C4-2B (cell line): ENCODE results near the gene ANO2.
"Not testable (repeated sequence)": the region's sequence is repeated elsewhere in the genome, so short reads cannot be mapped to it uniquely, and the experiment has no call there.

Experiments
- H3K27ac ChIP-seq: fragments of 450-650 bp; 2 replicates; pipeline ENCODE4 v1.5.1; 2017
- ZFX ChIP-seq: fragments of 450-650 bp; IDR thresholded peaks from 2 replicates; pipeline ENCODE4 v1.6.1; 2017
- TF ChIP-seq, protein P1 (sequence below): fragments of 450-650 bp; conservative IDR thresholded peaks from 2 replicates; pipeline ENCODE4 v1.5.1; 2017; ENCODE audit warnings: mild to moderate bottlenecking

Gene ANO2

DNA sequence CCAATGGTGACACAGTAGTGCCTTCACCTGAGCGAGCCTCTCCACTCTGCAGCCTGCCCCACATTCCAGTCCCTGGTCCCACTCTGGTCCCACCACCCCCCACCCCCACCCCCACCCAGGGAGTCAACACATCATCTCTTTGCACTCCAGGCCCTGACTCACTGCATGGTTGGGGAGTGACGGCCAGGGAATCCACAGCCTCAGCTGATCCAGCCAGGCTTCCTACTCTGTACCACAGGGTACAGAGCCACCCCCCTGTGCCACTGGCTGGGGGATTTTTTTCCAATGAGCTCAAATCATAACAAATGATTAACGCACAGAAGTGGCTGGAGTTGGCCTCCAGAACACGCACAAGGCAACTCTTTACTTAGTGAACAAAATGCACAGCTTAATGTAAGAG, 279.4 kb downstream of the ANO2 start:
- TF ChIP-seq, protein P1, sequence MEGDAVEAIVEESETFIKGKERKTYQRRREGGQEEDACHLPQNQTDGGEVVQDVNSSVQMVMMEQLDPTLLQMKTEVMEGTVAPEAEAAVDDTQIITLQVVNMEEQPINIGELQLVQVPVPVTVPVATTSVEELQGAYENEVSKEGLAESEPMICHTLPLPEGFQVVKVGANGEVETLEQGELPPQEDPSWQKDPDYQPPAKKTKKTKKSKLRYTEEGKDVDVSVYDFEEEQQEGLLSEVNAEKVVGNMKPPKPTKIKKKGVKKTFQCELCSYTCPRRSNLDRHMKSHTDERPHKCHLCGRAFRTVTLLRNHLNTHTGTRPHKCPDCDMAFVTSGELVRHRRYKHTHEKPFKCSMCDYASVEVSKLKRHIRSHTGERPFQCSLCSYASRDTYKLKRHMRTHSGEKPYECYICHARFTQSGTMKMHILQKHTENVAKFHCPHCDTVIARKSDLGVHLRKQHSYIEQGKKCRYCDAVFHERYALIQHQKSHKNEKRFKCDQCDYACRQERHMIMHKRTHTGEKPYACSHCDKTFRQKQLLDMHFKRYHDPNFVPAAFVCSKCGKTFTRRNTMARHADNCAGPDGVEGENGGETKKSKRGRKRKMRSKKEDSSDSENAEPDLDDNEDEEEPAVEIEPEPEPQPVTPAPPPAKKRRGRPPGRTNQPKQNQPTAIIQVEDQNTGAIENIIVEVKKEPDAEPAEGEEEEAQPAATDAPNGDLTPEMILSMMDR = no peak
- no peak for TF ChIP-seq ZFX
- H3K27ac ChIP-seq = no peak overlapping the region

DNA sequence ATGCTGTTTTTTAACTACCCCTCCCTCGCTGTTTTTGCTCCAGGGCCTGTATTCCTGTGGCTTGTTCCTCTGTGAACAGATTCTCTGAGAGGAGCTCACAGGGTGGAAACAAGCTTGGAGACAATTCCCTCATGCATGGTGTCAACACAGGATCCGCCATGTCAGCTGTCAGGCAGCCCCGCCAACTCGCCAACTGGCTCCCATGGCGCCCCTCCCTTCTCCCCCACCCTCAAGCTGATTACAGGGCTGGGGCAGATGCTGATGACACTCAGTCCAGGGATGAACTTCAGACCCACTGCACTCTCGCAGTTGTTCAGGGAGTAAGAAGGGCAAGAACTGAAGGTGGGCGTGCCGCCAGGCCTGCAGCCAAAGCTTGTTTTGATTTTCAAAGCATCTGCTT, 283.2 kb downstream of the ANO2 start:
- H3K27ac ChIP-seq = no peak overlapping the region
- no peak for TF ChIP-seq ZFX
- TF ChIP-seq, protein P1 = no peak

DNA sequence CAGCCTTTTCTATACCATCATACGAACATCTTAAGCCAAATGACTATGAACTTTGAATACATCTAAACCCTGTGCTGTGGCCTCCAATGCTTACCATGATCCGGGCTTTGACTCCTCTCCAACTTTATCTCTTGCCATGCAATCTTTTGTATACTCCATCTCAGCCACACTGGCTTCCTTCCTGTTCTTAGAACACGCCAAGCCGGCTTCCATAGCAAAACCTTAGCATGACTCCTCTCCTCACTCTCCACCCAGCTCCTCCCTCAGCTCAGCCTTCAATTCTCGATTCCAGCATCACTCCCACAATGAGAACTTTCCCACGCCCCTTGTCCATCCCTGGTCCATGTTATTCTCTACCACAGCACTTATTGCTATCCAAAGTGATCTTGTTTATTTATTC, 284.8 kb downstream of the ANO2 start:
- no peak overlapping the region for H3K27ac ChIP-seq
- TF ChIP-seq ZFX = no peak
- TF ChIP-seq, protein P1 = no peak

DNA sequence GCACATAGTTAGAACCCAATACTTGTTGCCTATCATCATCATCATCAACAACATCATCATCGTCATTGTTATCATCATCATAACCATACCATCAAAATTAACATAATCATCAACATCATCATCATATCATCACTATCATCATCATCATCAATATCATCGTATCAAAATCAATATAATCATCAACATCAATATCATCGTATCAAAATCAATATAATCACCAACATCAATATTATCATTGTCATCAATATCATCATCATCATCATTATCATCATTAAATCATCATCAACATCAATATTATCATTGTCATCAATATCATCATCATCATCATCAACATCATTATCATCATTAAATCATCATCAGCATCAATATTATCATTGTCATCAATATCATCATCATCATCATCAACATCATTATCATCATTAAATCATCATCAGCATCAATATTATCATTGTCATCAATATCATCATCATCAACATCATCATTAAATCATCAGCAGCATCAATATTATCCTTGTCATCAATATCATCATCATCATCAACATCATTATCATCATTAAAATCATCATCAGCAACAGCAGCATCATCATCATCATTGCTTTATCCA, 286.6 kb downstream of the ANO2 start:
- H3K27ac ChIP-seq = not testable (repeated sequence)

DNA sequence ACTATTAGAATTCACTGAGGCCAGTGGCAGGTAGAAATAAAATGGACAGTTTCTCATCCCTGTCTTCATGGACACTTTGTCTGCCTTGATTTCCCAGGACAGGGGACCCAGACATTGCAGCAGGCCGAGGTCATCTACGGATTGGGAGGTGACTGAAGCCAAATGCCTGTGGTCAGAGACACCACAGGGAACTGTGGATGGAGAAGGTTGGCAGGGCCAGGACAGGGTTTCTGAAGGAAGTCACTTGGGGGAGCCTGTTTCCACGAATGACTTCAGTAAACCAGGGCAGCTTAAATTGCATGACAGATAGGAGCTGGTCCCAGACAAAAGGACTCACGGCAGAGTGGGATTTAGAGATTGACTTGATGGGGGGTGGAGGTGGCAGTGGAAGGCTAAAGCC, 288.2 kb downstream of the ANO2 start:
- no peak overlapping the region for H3K27ac ChIP-seq

DNA sequence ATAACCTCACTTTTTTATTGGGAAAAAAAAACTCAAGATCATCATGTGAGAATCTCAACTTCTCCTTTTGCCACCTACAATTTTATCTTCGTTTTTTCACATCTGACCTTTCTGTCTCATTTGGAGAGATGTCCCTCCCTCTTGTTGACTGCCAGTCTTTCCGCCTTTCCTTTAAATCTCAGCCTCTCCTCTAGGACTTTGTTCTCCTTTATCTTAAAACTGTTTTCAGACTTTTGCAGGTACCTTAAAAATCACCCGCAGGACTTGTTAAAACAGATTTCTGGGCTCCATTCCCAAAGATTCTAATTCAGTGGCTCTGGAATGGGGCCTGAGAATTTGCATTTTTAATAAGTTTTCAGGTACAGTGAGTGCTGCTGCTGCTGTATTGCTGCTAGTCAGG, 289.9 kb downstream of the ANO2 start:
- H3K27ac ChIP-seq = no peak overlapping the region
- TF ChIP-seq, protein P1 = no peak
- TF ChIP-seq ZFX = no peak

More for the DNA sequence above, 288.2 kb downstream of the ANO2 start:
- TF ChIP-seq, protein P1 = no peak
- TF ChIP-seq ZFX = no peak

DNA sequence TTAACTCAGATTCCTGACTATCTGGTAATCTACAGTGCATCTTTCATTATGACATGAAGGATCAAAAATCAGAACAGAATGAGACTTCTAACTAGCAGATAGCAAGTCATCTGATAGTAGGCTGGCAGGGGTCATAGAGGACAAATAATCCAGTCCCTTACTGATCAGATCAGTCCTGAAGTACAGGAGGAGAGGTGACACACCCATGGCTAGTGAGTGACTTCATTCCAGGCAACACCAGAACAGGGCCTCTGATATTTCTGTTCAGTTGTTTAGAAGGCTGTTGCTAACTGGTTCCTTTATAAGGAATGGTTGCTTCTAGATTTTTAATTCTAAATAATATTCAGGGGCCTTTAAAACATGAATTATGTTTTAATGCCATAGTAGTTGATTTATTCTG, 291.0 kb downstream of the ANO2 start:
- TF ChIP-seq, protein P1 = no peak
- TF ChIP-seq ZFX = no peak
- H3K27ac ChIP-seq = no peak overlapping the region

DNA sequence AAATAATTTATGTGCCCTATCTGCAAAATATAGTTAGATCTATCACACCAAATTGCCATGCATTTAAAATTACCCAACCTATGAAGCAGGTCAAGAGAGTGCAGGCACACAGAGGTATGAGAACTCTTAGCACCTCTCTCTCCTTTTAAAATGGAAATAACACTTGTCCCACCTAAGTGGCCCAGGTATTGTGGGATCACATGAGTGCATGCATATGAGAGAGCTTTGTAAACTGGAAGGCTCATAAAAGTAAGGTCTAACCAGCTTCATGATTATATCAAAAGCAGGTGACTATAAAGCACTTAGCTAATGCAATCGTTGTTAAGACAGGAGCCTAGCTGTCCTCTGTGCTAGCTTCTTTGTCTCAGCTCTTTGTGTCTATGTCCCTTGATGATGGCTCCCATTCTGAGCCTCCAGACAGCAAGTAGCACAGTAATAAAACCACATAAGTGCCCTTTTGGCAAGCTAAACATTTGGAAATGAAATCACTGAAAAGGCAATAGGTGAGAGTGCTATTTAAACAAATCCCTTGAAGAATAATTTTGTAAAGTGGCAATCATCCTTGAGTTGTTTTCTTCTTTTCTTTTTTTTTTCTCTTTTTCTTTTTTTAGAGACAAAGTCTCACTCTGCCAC, 294.1 kb downstream of the ANO2 start:
- TF ChIP-seq ZFX = no peak
- TF ChIP-seq, protein P1 = no peak
- no peak overlapping the region for H3K27ac ChIP-seq
